Measurements from ENCODE around the gene SERBP1.

DNA sequence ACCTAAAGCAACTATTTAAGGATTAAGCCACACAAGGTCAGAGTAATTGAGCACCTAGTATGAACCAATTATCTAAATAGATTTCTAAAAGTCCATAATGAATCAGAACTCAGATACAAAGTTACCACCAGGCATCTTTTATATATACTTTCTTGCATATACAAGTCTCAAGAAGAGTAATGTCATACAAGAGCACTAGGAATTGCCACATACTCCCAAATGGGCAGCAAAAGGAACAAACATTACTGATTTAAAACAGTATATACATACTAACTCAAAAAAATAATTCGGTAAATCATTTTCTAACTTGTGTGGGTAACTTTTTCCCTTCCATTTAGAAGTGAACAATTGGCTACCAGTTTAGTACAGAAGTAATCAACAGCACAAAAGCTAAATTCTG is 22.1 kb downstream of the SERBP1 start:
- TF ChIP-seq, protein P1, sequence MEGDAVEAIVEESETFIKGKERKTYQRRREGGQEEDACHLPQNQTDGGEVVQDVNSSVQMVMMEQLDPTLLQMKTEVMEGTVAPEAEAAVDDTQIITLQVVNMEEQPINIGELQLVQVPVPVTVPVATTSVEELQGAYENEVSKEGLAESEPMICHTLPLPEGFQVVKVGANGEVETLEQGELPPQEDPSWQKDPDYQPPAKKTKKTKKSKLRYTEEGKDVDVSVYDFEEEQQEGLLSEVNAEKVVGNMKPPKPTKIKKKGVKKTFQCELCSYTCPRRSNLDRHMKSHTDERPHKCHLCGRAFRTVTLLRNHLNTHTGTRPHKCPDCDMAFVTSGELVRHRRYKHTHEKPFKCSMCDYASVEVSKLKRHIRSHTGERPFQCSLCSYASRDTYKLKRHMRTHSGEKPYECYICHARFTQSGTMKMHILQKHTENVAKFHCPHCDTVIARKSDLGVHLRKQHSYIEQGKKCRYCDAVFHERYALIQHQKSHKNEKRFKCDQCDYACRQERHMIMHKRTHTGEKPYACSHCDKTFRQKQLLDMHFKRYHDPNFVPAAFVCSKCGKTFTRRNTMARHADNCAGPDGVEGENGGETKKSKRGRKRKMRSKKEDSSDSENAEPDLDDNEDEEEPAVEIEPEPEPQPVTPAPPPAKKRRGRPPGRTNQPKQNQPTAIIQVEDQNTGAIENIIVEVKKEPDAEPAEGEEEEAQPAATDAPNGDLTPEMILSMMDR (IDR thresholded peaks at IDR 0.05), result no peak
- TF ChIP-seq POLR2A (IDR thresholded peaks at IDR 0.05), result no peak
